IMR-90 (cell line): Measurements from ENCODE around the gene ZNF506. TPM values are rescaled to one million over a fixed set of nuclear protein-coding genes. Genes with fewer than 3 reads are reported as not detected.

Experiments
- ATAC-seq: fragments of 200-7000 bp; cut with Tn5 transposase; 2 replicates; pipeline ENCODE4 v1.9.1; 2020; ENCODE audit warnings: low read depth, mild to moderate bottlenecking, moderate library complexity
- BruUV-seq: library from RNA; stranded (reverse); fragments of 400-500 nt; replicated peaks from 2 replicates; lab custom pipeline; 2021; lab: Mats Ljungman, UMichigan
- CTCF ChIA-PET: fragments of 300-600 bp; formaldehyde crosslinking; extraction: SDS; loops from one replicate; lab custom pipeline; 2021; ENCODE audit warnings: antibody characterized with exemption; lab: Yijun Ruan, JAX
- POLR2A ChIA-PET: fragments of 300-600 bp; sonication (Branson Sonifier 250); formaldehyde crosslinking; loops from one replicate; lab custom pipeline; 2022; ENCODE audit warnings: antibody characterized with exemption; ENCODE audit not compliant: unreplicated experiment; lab: Charles Lee
- DNase-seq: peaks from one replicate; pipeline ENCODE4 v3.0.0; 2013
- H2AFZ ChIP-seq: replicated peaks from 2 replicates; pipeline ENCODE3; 2013; ENCODE audit warnings: low read length, mild to moderate bottlenecking; ENCODE audit not compliant: poor library complexity
- H2AK5ac ChIP-seq: 2 replicates; pipeline ENCODE4 v1.6.1; 2013; ENCODE audit warnings: low read depth, low read length, inconsistent platforms
- H2AK9ac ChIP-seq: replicated peaks from 2 replicates; pipeline ENCODE3; 2013; ENCODE audit warnings: mild to moderate bottlenecking, low read depth, low read length, moderate library complexity; ENCODE audit not compliant: poor library complexity
- H2BK120ac ChIP-seq: 2 replicates; pipeline ENCODE4 v1.6.1; 2013; ENCODE audit warnings: low read depth, low read length, inconsistent platforms
- H2BK15ac ChIP-seq: 3 replicates; pipeline ENCODE4 v1.6.1; 2013; ENCODE audit warnings: low read depth, low read length, inconsistent platforms
- H2BK20ac ChIP-seq: 2 replicates; pipeline ENCODE4 v1.6.1; 2013; ENCODE audit warnings: low read depth, mild to moderate bottlenecking, inconsistent platforms, low read length, moderate library complexity
- H2BK5ac ChIP-seq: 2 replicates; pipeline ENCODE4 v1.6.1; 2013; ENCODE audit warnings: mild to moderate bottlenecking, low read depth, low read length, inconsistent platforms; ENCODE audit not compliant: poor library complexity, severe bottlenecking
- H3K14ac ChIP-seq: replicated peaks from 2 replicates; pipeline ENCODE4 v1.6.1; 2013; ENCODE audit warnings: low read depth, low read length, inconsistent platforms
- H3K18ac ChIP-seq: 2 replicates; pipeline ENCODE4 v1.6.1; 2013; ENCODE audit warnings: low read depth, low read length, control low read depth
- H3K23ac ChIP-seq: 2 replicates; pipeline ENCODE4 v1.6.1; 2013; ENCODE audit warnings: low read depth, low read length, inconsistent platforms
- H3K27ac ChIP-seq: 2 replicates; pipeline ENCODE4 v1.5.1; 2013; ENCODE audit warnings: mild to moderate bottlenecking, control low read depth, low read length; ENCODE audit not compliant: insufficient read depth
- H3K27me3 ChIP-seq: 2 replicates; pipeline ENCODE4 v1.6.1; 2013; ENCODE audit warnings: low read length; ENCODE audit not compliant: control insufficient read depth, insufficient read depth
- H3K36me3 ChIP-seq: 2 replicates; pipeline ENCODE4 v1.6.1; 2013; ENCODE audit warnings: low read length, mixed read lengths; ENCODE audit not compliant: control insufficient read depth, insufficient read depth
- H3K4ac ChIP-seq: 2 replicates; pipeline ENCODE4 v1.6.1; 2013; ENCODE audit warnings: low read depth, low read length, inconsistent platforms
- H3K4me1 ChIP-seq: 2 replicates; pipeline ENCODE4 v1.6.1; 2013; ENCODE audit warnings: low read length, mixed read lengths; ENCODE audit not compliant: control insufficient read depth, insufficient read depth
- H3K4me2 ChIP-seq: 2 replicates; pipeline ENCODE4 v1.6.1; 2013; ENCODE audit warnings: low read depth, mild to moderate bottlenecking, control low read depth, low read length, moderate library complexity
- H3K4me3 ChIP-seq: 2 replicates; pipeline ENCODE4 v1.5.1; 2013; ENCODE audit warnings: low read depth, mild to moderate bottlenecking, control low read depth, low read length, moderate library complexity; ENCODE audit not compliant: insufficient read depth
- H3K56ac ChIP-seq: 2 replicates; pipeline ENCODE4 v1.6.1; 2013; ENCODE audit warnings: low read length, inconsistent platforms; ENCODE audit not compliant: insufficient read depth; ENCODE audit errors: extremely low read depth
- H3K79me1 ChIP-seq, 2 experiments: 2 replicates each; pipeline ENCODE4 v1.6.1; 2013; ENCODE audit warnings: low read length in 2 of 2, inconsistent platforms in 1 of 2, low read depth in 1 of 2
- H3K9ac ChIP-seq: 2 replicates; pipeline ENCODE4 v1.6.1; 2013; ENCODE audit warnings: low read depth, low read length, control low read depth
- H3K9me1 ChIP-seq: 2 replicates; pipeline ENCODE4 v1.6.1; 2013; ENCODE audit warnings: low read length, inconsistent platforms; ENCODE audit not compliant: insufficient read depth
- H3K9me3 ChIP-seq: 2 replicates; pipeline ENCODE4 v1.6.1; 2013; ENCODE audit warnings: low read length; ENCODE audit not compliant: control insufficient read depth, insufficient read depth
- H4K20me1 ChIP-seq: 2 replicates; pipeline ENCODE4 v1.6.1; 2013; ENCODE audit warnings: low read length, inconsistent platforms; ENCODE audit not compliant: insufficient read depth
- H4K5ac ChIP-seq: 2 replicates; pipeline ENCODE4 v1.6.1; 2013; ENCODE audit warnings: mild to moderate bottlenecking, low read depth, low read length, control low read depth
- H4K8ac ChIP-seq, 2 experiments: 2 replicates each; pipeline ENCODE4 v1.6.1; 2013; ENCODE audit warnings: low read depth in 2 of 2, low read length in 2 of 2, control low read depth in 1 of 2, inconsistent platforms in 1 of 2
- H4K91ac ChIP-seq: 2 replicates; pipeline ENCODE4 v1.6.1; 2013; ENCODE audit warnings: low read depth, low read length, inconsistent platforms; ENCODE audit not compliant: insufficient read depth
- NFE2L2 ChIP-seq: fragments of 150-350 bp; IDR thresholded peaks from 2 replicates; pipeline ENCODE4 v1.6.1; 2016; ENCODE audit warnings: low read depth, mild to moderate bottlenecking, low read length
- WGBS, 2 experiments: methylation state at CpG; one replicate each; pipeline versions ENCODE4 v1.1.5 to v1.1.7; 2013; ENCODE audit warnings: missing lambda C conversion rate in 2 of 2; ENCODE audit not compliant: insufficient read length in 1 of 2; ENCODE audit errors: extremely low coverage in 2 of 2; 5-methylcytosine and 5-hydroxymethylcytosine counted together
- dilution Hi-C: fragments of 300-500 bp; cut with HindIII; formaldehyde crosslinking; loops from one replicate; pipeline ENCODE4 v1.14.3; 2018; ENCODE audit warnings: low sequenced_read_pairs; ENCODE audit not compliant: unreplicated experiment
- in situ Hi-C: fragments of 300-500 bp; cut with MboI; formaldehyde crosslinking; loops from 3 replicates; pipeline ENCODE4 v1.14.3; 2019; ENCODE audit warnings: low sequenced_read_pairs, inconsistent platforms, mixed read lengths
- intact Hi-C: fragments of 100-400 bp; cut with micrococcal nuclease; formaldehyde crosslinking; loops from 2 replicates; pipeline ENCODE4 v1.10.0; 2022
- polyA plus RNA-seq, 3 experiments: library from polyadenylated mRNA; depleted of rRNA; stranded (reverse); fragments of >200 nt; gene quantifications; 2 replicates each; pipeline ENCODE4 v1.2.3, GENCODE V29; 2012; ENCODE audit warnings: low replicate concordance in 1 of 3
- total RNA-seq: library from RNA; depleted of rRNA; stranded (reverse); fragments of >200 nt; gene quantifications from 2 replicates; pipeline ENCODE4 v1.2.3, GENCODE V29; 2012

ZNF506 gene
- total and polyA plus RNA-seq, 2 of the 4 experiments (the other 2 are of a cell fraction), result 2.4 to 6.1 TPM

DNA sequence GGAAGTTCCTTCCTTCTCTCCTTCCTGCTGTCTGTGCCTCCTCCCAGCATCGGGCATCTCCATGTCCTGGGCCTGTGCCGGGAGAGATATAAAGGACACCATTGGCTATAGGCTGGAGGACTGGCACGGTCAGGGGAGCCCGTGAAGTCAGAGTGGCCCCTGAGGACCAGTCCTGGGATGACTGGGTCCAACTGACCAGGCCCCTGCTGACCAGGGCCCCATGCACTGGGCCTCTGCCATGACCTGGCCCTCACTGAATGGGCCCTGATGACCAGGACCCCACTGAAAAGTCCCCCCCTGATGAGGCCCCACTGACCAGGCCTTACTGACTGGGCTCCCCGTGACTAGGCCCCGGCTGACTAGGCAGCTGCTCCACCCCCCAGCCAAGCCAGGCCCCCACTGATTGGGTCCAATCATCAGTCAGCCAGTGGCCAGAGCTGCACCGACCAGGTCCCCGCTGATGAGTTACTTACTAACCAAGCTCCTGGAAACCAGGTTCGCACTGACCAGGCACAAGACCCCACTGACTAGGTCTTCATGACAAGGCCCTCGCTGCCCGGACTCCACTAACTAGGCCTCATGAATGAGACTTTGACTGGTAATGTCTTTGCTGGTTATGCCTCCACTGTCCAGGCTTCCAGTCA lies 68.7 kb downstream of the ZNF506 start:
- no TSS peak for BruUV-seq
- no peak overlapping the region for H3K4ac ChIP-seq

More for the DNA sequence above, 68.7 kb downstream of the ZNF506 start:
- Histone ChIP-seq H3K56ac (no peak overlapping the region), H3K4me1 (no peaks in the 10 kb centered on the region), H4K8ac (no peak overlapping the region), H2BK15ac (no peak overlapping the region), H4K20me1 (no peaks in the 10 kb centered on the region), H3K18ac (no peak overlapping the region), H3K27me3 (no peaks in the 10 kb centered on the region), H3K23ac (no peak overlapping the region), H3K27ac (no peak overlapping the region), H2BK20ac (no peak overlapping the region), H3K9ac (no peak overlapping the region), H3K4me2 (no peak overlapping the region), H3K9me1 (no peaks in the 10 kb centered on the region), H3K36me3 (no peaks in the 10 kb centered on the region), H3K79me1 (no peaks in the 10 kb centered on the region), H2BK5ac (no peak overlapping the region), H3K14ac (no peak overlapping the region), H2AFZ (no peak overlapping the region), H2AK9ac (no peak overlapping the region), H3K4me3 (no peak overlapping the region), H4K5ac (no peak overlapping the region), H4K91ac (no peak overlapping the region), H2AK5ac (no peak overlapping the region), H2BK120ac (no peak overlapping the region), H3K9me3 (peaks cover 43% of the 10 kb centered on the region)
- DNase-seq, result no peak
- ATAC-seq, result no peak
- intact Hi-C loops, result no loop called here
- ChIA-PET POLR2A (no interaction called here), CTCF (no interaction called here)
- dilution Hi-C loops, result no loop called here
- in situ Hi-C loops, result no loop called here
- TF ChIP-seq NFE2L2, result no peak
- 82% methylated on average over 6 of the region's 11 CpGs; no CpG with 5 or more reads in 1 of the 2 experiments for WGBS, 2 experiments
